ENCODE data around the gene NKX2-3.

GRCh38 chr10:99526861-99527504 lies 5.8 kb upstream of the NKX2-3 start:
- TF ChIP-seq CTCF (IDR thresholded peaks at IDR 0.05) (no peak), REST (IDR thresholded peaks at IDR 0.05; ENCODE audit: insufficient read depth in 1 of 2, low read depth in 2 of 2, low read length in 1 of 2) (no peak), POLR2AphosphoS5 (IDR thresholded peaks at IDR 0.05; ENCODE audit: low read depth, low read length) (no peak), TCF7L2 (IDR thresholded peaks at IDR 0.05; ENCODE audit: low read depth, low read length) (no peak), SIN3A (IDR thresholded peaks at IDR 0.05; ENCODE audit: borderline replicate concordance, insufficient read depth, low read depth, low read length) (no peak)

Measured in Panc1 (cell line).